Muscle layer of duodenum (tissue), 2 donors: ENCODE measurements around the gene GALNT9.

Source experiments
- H3K27ac ChIP-seq: one replicate; pipeline ENCODE4 v1.7.0; 2013; ENCODE audit warnings: mild to moderate bottlenecking, low read length
- H3K27me3 ChIP-seq: one replicate; pipeline ENCODE4 v1.7.0; 2013; ENCODE audit warnings: low read depth, mild to moderate bottlenecking, control low read depth, low read length
- H3K36me3 ChIP-seq, 2 donors: one replicate each; pipeline ENCODE4 v1.7.0; 2013; ENCODE audit warnings: low read length in 2 of 2, control low read depth in 1 of 2, mild to moderate bottlenecking in 1 of 2; ENCODE audit not compliant: insufficient read depth in 2 of 2, control insufficient read depth in 1 of 2
- H3K4me1 ChIP-seq, 2 donors: one replicate each; pipeline ENCODE4 v1.7.0; 2013; ENCODE audit warnings: low read length in 2 of 2, mild to moderate bottlenecking in 2 of 2, control low read depth in 1 of 2, moderate library complexity in 1 of 2; ENCODE audit not compliant: insufficient read depth in 2 of 2, control insufficient read depth in 1 of 2
- H3K4me3 ChIP-seq, 2 donors: one replicate each; pipeline ENCODE4 v1.7.0; 2013; ENCODE audit warnings: low read length in 2 of 2, low read depth in 1 of 2, mild to moderate bottlenecking in 1 of 2
- H3K9me3 ChIP-seq, 2 donors: one replicate each; pipeline ENCODE4 v1.7.0; 2013; ENCODE audit warnings: low read length in 2 of 2, control low read depth in 1 of 2, mild to moderate bottlenecking in 1 of 2; ENCODE audit not compliant: control insufficient read depth in 1 of 2
- donor health status: healthy.

The GALNT9 gene

DNA sequence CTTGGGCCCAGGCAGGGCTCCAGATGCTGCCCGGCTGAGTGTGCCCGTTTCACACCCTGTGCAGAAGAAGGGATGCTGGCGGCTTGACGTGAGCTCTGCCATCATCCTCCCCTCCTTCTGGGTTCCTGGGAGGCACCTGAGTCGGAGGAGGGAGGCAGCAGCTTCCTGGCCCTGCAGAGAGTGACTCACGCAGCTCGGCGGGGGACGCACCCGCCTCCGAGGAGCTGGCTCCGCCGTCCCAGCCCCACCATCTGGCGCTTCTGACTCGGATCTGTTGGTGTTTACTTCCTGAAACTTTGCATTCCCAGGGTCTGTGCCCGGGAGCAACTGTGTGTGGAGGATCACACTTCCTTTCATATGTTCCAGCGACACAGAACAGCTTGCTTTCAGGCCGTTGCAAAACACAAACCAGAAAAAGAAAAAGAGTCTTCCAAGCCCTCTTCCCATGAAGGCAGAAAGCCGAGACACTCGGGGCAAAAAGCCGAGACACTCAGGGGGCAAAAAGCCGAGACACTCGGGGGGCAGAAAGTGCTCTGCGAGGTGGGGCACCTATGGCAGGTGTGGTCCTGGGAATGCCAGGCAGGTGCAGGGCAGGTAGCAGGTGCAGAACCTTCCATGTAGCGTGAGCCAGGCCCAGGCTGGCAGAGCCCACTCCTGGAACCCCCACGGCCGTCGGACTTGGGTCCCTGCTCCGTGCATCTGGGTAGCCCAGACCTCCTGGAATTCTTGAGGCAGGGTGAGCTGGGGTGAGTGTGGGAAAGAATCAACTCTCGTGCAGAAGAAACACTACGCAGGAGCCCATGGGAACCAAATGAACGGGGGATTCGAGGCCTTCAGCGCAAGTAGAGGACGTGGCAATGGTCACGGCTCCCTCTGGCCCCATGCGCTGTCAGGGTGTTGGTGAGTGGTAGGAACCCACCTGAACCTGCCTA is 27.6 kb upstream of the GALNT9 start:
- H3K4me3 ChIP-seq: no peak overlapping the region
- H3K36me3 ChIP-seq: no peaks in the 10 kb centered on the region
- H3K9me3 ChIP-seq: no peaks in the 10 kb centered on the region
- H3K27me3 ChIP-seq: peaks cover 7% of the 10 kb centered on the region
- peaks cover 0 to 6% of the 10 kb centered on the region in 2 donors for H3K4me1 ChIP-seq
- H3K27ac ChIP-seq: no peak overlapping the region

DNA sequence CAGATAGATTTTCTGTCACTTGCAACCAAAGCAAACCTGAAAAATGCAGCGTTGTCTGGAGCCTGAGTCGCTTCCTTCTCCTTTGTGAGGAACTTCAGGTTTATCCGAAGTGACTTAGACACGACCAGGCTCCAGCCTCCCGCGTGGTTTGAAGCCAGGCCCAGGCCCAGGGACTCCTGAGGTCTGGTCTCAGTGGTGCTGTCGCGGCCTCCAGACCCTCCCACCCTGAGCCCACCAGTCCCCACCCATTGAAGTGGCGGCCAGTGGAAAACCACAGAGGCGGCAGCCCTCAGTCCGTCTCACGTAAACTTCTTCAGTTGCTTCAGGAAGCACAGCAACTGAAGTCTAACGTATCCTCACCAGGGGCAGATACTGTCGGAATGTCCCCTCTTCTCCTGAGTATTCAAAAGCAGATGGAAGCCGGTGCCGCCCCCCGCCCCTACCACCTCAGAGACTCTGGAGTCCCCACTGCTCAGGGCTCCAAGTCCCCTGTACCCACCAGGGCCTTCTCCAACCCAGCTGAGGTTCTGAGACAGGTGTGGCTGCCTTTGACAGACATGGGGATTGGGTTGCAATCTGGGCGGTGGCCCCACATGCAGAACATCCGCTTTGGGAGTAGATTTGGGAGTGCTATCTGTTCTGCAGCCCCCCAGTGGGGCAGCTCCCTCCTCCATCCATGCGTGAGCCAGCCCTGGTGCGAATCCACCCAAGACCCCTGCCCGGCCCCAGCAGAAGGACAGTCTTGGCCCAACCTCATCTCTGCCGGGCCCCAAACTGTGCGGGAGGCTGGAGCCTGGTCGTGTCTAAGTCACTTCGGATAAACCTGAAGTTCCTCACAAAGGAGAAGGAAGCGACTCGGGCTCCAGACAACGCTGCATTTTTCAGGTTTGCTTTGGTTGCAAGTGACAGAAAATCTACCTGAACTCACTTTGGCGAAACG is 26.6 kb upstream of the GALNT9 start:
- H3K27me3 ChIP-seq: peaks cover 7% of the 10 kb centered on the region
- H3K27ac ChIP-seq: no peak overlapping the region
- H3K36me3 ChIP-seq: no peaks in the 10 kb centered on the region
- no peak overlapping the region for H3K4me3 ChIP-seq
- H3K4me1 ChIP-seq: peaks cover 0 to 6% of the 10 kb centered on the region in 2 donors
- no peaks in the 10 kb centered on the region for H3K9me3 ChIP-seq

DNA sequence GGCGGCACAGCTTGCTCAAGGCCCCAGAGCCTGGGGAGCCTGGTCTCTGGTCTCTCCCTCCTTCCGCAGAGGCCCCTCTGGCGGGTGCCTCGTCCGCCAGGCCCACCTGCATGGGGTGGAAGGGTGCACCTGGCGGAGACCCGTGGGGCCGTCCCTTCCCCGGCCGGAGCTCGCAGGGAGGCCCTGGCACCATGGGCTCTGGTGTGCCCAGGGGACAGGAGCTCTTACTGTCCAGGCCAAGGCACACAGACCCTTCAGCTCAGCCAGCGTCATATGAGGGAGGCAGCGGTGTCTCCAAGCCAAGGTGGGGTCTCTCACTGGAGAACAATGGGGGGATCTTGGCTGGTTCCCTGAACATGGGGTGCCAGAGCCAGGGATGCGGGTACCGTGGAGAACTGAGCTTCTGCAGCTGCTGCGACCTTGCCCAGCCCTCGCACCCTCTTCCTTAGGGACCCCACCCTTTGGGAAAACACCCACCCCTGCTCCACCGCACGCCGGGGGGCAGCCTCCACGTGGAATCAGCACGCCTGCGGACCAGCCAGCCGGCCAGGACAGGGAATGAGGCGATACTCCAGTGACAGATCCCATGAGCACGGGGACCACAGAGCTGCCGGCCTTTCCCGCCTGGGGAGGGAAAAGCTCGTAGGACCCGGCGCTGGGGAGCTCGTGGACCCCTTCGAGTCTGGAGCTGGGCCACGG is 25.7 kb upstream of the GALNT9 start:
- Histone ChIP-seq H3K4me1 (peaks cover 0 to 6% of the 10 kb centered on the region in 2 donors), H3K9me3 (no peaks in the 10 kb centered on the region), H3K27me3 (peaks cover 7% of the 10 kb centered on the region), H3K27ac (no peak overlapping the region), H3K36me3 (no peaks in the 10 kb centered on the region), H3K4me3 (no peak overlapping the region)

DNA sequence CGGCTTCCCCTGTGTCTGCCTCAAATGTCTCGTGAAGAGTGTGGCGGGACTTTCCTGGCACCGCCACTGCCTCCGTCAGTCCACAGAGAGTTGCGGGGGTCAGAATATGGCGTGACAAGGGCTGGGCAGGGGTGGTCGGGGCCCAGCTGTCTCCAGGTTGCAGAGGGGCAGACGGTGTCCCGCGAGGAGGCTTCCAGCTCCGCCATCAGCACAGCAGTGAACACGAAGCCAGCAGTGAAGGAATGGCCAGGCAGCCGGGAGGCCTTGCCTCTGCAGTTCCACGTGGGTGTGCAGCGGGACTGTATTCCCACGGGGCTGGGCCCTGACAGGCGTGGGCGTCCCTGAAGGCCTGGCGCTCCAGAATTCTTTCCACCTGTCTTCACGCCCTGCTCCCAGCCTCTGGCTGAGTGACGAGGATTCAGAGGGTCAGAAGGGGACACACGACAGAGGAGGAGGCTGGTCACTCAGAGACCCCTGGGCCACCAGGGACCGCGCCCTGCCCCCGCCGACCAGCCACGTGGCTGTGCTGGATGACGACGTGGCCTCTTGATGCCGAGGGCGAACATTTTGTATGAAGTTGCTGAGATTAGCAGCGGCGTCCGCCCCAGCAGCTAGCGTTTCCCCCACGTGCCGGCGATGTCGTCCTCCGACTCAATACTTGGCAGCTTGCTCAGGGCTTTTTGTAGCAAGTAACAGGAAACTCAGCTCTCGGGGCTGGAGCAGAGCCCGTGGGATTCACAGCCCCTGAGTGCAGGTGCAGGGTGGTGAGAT is 25.0 kb upstream of the GALNT9 start:
- H3K27me3 ChIP-seq: peaks cover 7% of the 10 kb centered on the region
- H3K27ac ChIP-seq: no peak overlapping the region
- no peak overlapping the region for H3K4me3 ChIP-seq
- no peaks in the 10 kb centered on the region for H3K9me3 ChIP-seq
- H3K4me1 ChIP-seq: peaks cover 0 to 6% of the 10 kb centered on the region in 2 donors
- no peaks in the 10 kb centered on the region for H3K36me3 ChIP-seq

DNA sequence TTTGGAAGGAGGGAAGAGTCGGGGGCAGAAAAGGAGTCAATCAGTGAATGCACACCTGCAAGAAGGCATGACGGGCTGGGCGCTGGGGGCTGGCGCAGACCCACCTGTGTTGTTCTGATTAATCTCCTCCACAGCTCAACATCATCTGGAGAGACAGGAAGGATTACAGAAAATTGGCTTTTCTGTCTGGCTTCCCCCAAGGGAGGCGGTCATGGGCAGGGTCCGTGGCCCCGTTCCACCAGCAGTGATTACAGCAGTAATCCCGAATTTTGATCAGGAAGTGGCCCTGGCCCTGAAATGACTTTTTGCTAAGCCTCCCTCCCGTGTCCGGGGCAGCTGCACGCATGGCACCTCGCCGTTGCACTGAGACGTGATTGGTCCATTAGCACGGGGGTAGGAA is 24.4 kb upstream of the GALNT9 start:
- Histone ChIP-seq H3K4me3 (no peak overlapping the region), H3K9me3 (no peaks in the 10 kb centered on the region), H3K36me3 (no peaks in the 10 kb centered on the region), H3K27ac (no peak overlapping the region), H3K4me1 (peaks cover 0 to 6% of the 10 kb centered on the region in 2 donors), H3K27me3 (peaks cover 7% of the 10 kb centered on the region)

DNA sequence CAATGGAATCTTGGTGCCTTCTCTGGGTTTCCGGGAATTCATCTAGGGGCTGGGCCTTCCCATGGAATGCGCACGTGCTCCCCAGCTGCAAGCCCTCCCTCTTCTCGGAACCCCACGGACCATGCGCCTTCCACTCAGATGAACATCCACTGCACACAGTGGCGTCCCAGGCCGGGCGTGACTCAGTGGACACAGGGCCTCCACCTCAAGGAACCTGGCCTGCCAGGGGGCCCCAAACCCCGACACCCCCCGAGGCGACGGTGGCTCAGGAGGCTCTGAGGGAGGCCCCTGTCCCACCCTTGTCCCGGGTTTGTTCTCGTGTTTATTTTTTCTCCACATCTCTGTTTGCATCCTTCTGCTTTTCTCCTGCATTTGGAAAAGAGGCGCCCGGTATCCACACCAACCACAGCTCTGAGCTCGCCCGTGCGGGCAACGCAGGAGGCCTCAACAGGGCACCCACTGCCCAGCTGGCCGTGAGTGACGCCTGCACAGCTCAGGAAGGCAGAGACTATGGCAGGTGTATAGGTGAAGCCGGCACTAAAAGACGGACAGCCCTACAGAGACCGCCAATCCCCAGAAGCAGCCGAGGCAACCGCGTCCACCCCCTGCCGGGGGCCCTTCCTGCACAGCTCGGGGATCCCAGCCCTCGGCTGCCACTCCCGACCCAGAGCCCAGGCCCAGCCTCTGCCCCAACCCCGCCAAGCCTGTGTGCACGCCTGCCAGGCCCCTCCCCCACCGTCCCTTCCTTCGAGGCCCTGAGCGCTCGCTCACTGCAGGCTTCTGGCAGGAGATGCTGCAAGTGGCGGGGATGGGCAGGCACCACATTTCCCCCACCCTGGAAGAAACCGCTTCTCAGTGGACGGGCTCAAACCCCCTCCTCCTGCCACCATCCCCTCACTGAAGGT is 23.8 kb upstream of the GALNT9 start:
- Histone ChIP-seq H3K27me3 (peaks cover 7% of the 10 kb centered on the region), H3K27ac (no peak overlapping the region), H3K36me3 (no peaks in the 10 kb centered on the region), H3K4me3 (no peak overlapping the region), H3K9me3 (no peaks in the 10 kb centered on the region), H3K4me1 (peaks cover 0 to 6% of the 10 kb centered on the region in 2 donors)

DNA sequence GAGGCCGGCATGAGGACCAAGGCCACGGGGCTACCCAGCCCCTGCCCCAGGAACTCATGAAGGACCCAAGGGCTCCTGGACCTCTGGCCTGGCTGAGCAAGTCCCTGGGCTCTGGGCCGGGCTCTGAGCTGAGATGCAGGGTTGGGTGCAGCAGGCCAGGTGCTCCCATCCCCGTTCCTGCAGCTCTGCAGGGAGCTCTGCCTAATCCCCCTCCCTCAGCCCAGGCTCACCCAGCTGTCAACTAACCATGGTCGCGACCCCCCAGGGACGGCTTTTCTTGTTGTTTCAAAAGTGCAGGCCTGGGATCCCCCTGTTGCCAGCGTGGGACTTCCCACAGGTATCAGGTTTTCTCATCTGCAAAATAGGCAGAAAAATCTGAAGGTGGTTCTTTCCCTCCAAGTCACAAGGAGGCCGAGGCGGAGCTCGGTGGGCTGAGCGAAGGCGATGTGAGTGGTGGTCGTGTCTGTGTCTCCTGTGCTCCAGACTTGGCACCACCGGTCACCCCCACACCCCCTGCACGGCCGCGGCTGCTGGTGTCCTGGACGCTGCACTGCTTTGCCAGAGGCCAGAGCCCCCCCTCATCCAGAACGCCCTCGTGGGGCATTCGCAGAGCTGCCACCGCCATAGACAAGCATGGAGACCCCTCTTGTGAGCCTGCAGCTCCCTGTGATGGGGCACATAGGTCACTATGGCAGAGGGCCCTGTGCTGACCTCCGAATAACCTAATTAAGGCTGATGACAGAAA is 22.5 kb upstream of the GALNT9 start:
- peaks cover 0 to 1% of the 10 kb centered on the region in 2 donors for H3K4me1 ChIP-seq
- no peaks in the 10 kb centered on the region for H3K9me3 ChIP-seq
- peaks cover 3% of the 10 kb centered on the region for H3K27me3 ChIP-seq
- no peak overlapping the region for H3K4me3 ChIP-seq
- no peak overlapping the region for H3K27ac ChIP-seq
- H3K36me3 ChIP-seq: no peaks in the 10 kb centered on the region

DNA sequence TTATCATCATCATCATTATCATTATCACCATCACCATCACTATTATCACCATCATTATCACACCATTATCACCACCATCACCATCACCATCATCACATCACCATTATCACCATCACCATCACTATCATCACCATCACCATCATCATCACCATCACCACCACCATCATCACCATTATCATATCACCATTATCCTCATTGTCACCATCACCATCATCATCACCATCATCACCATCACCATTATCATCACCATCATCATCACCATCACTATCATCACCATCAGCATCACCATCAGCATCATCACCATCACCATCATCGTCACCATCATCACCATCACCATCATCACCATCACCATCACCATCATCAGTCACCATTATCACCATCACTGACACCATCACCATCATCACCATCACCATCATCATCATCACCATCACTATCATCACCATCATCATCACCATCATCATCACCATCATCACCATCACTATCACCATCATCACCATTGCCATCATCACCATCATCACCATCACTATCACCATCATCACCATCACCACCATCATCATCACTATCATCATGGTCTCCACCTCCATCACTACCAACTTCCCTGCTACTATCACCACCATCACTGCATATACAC is 20.2 kb upstream of the GALNT9 start:
- Histone ChIP-seq H3K9me3 (no peaks in the 10 kb centered on the region), H3K27me3 (no peaks in the 10 kb centered on the region), H3K4me3 (no peak overlapping the region), H3K27ac (no peak overlapping the region), H3K36me3 (no peaks in the 10 kb centered on the region), H3K4me1 (no peaks in the 10 kb centered on the region)

DNA sequence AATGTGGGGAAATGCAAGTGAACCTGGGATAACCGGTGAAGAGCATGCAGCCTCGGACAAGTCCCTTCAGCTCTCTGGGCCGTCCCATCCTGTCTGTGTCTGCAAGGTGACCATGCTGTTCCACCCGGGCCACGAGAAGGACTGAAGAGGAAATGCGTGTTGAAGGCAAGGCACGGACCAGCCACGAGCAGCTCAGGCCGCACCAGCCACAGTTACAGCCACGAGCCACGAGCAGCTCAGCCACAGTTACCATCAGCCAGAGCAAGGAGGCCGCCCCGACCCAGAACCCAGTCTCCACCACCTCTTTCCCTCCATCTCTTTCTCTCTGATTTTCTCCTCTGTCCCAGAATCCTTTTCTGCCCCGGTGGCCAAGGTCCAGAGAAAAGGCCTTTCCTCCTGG is 18.8 kb upstream of the GALNT9 start:
- Histone ChIP-seq H3K36me3 (no peaks in the 10 kb centered on the region), H3K27me3 (no peaks in the 10 kb centered on the region), H3K4me3 (no peak overlapping the region), H3K27ac (no peak overlapping the region), H3K4me1 (peaks cover 0 to 12% of the 10 kb centered on the region in 2 donors), H3K9me3 (no peaks in the 10 kb centered on the region)
